HCT116 (cell line): ENCODE data around the gene FGD5.

Experiments used
- ATF3 ChIP-seq: IDR thresholded peaks from 2 replicates; pipeline ENCODE4 v1.6.1; 2012
- CEBPB ChIP-seq: IDR thresholded peaks from 2 replicates; pipeline ENCODE4 v1.6.1; 2012; ENCODE audit warnings: low read depth
- EZH2 ChIP-seq: fragments of 200-600 bp; sonication (generic); IDR thresholded peaks from 2 replicates; pipeline ENCODE4 v1.6.1; 2017; ENCODE audit warnings: antibody characterized with exemption, mixed run types
- EZH2phosphoT487 ChIP-seq: fragments of 200-600 bp; IDR thresholded peaks from 2 replicates; pipeline ENCODE4 v1.6.1; 2018; ENCODE audit warnings: antibody characterized with exemption, borderline replicate concordance
- POLR2A ChIP-seq: IDR thresholded peaks from 2 replicates; pipeline ENCODE4 v1.7.0; 2011; ENCODE audit warnings: borderline replicate concordance; ENCODE audit not compliant: insufficient read depth, insufficient read length; ENCODE audit errors: extremely low read depth
- POLR2AphosphoS5 ChIP-seq: IDR thresholded peaks from 2 replicates; pipeline ENCODE4 v1.6.1; 2011; ENCODE audit warnings: mild to moderate bottlenecking, low read depth, low read length, moderate library complexity
- RAD21 ChIP-seq: IDR thresholded peaks from 2 replicates; pipeline ENCODE4 v1.6.1; 2012; ENCODE audit warnings: low read depth, mild to moderate bottlenecking
- YY1 ChIP-seq: IDR thresholded peaks from 2 replicates; pipeline ENCODE4 v1.6.1; 2011; ENCODE audit warnings: low read length, low read depth, moderate library complexity, mild to moderate bottlenecking; ENCODE audit not compliant: insufficient replicate concordance; ENCODE audit errors: extremely low read depth
- ZFX ChIP-seq: fragments of 450-650 bp; IDR thresholded peaks from 2 replicates; pipeline ENCODE4 v1.6.1; 2017
- TF ChIP-seq, protein P1 (sequence below), 3 experiments: fragments of 200-600 bp in 1 of 3; sonication (generic) in 1 of 3; IDR thresholded peaks in 2 of 3; conservative IDR thresholded peaks in 1 of 3; 2 replicates each; pipeline ENCODE4 v1.5.1; 2012 to 2017; ENCODE audit warnings: low read depth in 2 of 3, low read length in 2 of 3, antibody characterized with exemption in 1 of 3, borderline replicate concordance in 1 of 3, control low read depth in 1 of 3, mild to moderate bottlenecking in 1 of 3, mixed read lengths in 1 of 3, mixed run types in 1 of 3, moderate library complexity in 1 of 3; ENCODE audit not compliant: insufficient read depth in 1 of 3
- TF ChIP-seq, protein P2 (sequence below): IDR thresholded peaks from 2 replicates; pipeline ENCODE4 v1.6.1; 2012
- TF ChIP-seq, protein P3 (sequence below): IDR thresholded peaks from 2 replicates; pipeline ENCODE4 v1.6.1; 2012; ENCODE audit warnings: low read depth

DNA sequence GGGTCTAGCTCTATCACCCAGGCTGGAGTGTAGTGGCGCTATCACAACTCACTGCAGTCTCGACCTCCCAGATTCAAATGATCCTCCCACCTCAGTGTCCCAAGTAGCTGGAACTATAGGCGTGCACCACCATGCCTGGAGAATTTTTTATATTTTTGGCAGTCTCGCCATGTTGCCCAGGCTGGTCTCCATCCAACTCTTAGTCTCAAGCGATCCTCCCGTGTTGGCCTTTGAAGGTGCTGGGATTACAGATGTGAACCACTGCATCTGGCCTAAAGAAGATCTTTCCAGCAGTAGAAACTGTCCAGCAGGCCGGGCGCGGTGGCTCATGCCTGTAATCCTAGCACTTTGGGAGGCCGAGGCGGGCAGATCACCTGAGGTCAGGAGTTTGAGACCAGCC, 73.5 kb downstream of the FGD5 start:
- TF ChIP-seq EZH2phosphoT487 (no peak), YY1 (no peak), POLR2A (no peak), RAD21 (no peak), ZFX (no peak), ATF3 (no peak), EZH2 (no peak), POLR2AphosphoS5 (no peak), CEBPB (no peak)
- TF ChIP-seq, protein P1, sequence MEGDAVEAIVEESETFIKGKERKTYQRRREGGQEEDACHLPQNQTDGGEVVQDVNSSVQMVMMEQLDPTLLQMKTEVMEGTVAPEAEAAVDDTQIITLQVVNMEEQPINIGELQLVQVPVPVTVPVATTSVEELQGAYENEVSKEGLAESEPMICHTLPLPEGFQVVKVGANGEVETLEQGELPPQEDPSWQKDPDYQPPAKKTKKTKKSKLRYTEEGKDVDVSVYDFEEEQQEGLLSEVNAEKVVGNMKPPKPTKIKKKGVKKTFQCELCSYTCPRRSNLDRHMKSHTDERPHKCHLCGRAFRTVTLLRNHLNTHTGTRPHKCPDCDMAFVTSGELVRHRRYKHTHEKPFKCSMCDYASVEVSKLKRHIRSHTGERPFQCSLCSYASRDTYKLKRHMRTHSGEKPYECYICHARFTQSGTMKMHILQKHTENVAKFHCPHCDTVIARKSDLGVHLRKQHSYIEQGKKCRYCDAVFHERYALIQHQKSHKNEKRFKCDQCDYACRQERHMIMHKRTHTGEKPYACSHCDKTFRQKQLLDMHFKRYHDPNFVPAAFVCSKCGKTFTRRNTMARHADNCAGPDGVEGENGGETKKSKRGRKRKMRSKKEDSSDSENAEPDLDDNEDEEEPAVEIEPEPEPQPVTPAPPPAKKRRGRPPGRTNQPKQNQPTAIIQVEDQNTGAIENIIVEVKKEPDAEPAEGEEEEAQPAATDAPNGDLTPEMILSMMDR (IDR thresholded peaks at IDR 0.05 in 2 of 3, conservative IDR thresholded peaks at IDR 0.05 in 1 of 3; ENCODE audit: borderline replicate concordance in 1 of 3, insufficient read depth in 1 of 3, low read depth in 2 of 3, low read length in 2 of 3): no peak
- TF ChIP-seq, protein P2, sequence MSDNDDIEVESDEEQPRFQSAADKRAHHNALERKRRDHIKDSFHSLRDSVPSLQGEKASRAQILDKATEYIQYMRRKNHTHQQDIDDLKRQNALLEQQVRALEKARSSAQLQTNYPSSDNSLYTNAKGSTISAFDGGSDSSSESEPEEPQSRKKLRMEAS: no peak
- TF ChIP-seq, protein P3, sequence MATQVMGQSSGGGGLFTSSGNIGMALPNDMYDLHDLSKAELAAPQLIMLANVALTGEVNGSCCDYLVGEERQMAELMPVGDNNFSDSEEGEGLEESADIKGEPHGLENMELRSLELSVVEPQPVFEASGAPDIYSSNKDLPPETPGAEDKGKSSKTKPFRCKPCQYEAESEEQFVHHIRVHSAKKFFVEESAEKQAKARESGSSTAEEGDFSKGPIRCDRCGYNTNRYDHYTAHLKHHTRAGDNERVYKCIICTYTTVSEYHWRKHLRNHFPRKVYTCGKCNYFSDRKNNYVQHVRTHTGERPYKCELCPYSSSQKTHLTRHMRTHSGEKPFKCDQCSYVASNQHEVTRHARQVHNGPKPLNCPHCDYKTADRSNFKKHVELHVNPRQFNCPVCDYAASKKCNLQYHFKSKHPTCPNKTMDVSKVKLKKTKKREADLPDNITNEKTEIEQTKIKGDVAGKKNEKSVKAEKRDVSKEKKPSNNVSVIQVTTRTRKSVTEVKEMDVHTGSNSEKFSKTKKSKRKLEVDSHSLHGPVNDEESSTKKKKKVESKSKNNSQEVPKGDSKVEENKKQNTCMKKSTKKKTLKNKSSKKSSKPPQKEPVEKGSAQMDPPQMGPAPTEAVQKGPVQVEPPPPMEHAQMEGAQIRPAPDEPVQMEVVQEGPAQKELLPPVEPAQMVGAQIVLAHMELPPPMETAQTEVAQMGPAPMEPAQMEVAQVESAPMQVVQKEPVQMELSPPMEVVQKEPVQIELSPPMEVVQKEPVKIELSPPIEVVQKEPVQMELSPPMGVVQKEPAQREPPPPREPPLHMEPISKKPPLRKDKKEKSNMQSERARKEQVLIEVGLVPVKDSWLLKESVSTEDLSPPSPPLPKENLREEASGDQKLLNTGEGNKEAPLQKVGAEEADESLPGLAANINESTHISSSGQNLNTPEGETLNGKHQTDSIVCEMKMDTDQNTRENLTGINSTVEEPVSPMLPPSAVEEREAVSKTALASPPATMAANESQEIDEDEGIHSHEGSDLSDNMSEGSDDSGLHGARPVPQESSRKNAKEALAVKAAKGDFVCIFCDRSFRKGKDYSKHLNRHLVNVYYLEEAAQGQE: no peak
